ENCODE results near the gene CCR7.
"Not testable (repeated sequence)": the region's sequence is repeated elsewhere in the genome, so short reads cannot be mapped to it uniquely, and the experiment has no call there.

GRCh38 chr17:40584950-40585349 is 19.7 kb upstream of the CCR7 start:
- not testable (repeated sequence) for TF ChIP-seq ZKSCAN8 (CRISPR knock-in tag; IDR thresholded peaks at IDR 0.05; ENCODE audit: borderline replicate concordance); SATB2 (CRISPR knock-in tag; IDR thresholded peaks at IDR 0.05); ZHX1 (CRISPR knock-in tag; IDR thresholded peaks at IDR 0.05; ENCODE audit: low read depth); PLRG1 (conservative IDR thresholded peaks at IDR 0.05); SMARCC2 (IDR thresholded peaks at IDR 0.05); HMGXB3 (CRISPR knock-in tag; IDR thresholded peaks at IDR 0.05; ENCODE audit: borderline replicate concordance)
